DOHH2 (cell line): ENCODE results near the gene PKD1L1.
"Not testable (repeated sequence)": the region's sequence is repeated elsewhere in the genome, so short reads cannot be mapped to it uniquely, and the experiment has no call there.

Experiments
- EZH2phosphoT487 ChIP-seq: fragments of 200-600 bp; sonication (generic); IDR thresholded peaks from 2 replicates; pipeline ENCODE4 v1.6.1; 2017; ENCODE audit warnings: borderline replicate concordance, mild to moderate bottlenecking, antibody characterized with exemption, low read length, moderate library complexity, mixed read lengths
- TF ChIP-seq, protein P1 (sequence below): fragments of 200-600 bp; sonication (generic); IDR thresholded peaks from one replicate; pipeline ENCODE4 v1.5.1; 2014; ENCODE audit warnings: antibody characterized with exemption, mild to moderate bottlenecking, low read depth, low read length; ENCODE audit not compliant: poor library complexity, severe bottlenecking

DNA sequence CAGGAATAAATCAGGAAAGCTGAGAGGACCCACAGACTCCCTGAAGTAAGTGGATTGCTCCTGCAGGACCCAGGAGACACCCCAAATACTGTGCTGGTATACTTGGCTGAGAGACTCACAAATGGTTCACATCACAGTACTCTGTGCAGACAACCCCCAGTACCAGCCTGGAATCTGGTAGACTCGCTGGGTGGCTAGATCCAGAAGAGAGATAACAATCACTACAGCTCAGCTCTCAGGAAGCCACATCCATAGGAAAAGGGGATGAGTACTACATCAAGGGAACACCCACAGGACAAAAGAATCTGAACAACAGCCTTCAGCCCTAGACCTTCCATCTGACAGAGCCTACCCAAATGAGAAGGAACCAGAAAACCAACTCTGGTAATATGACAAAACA lies 31.8 kb downstream of the PKD1L1 start:
- TF ChIP-seq, protein P1, sequence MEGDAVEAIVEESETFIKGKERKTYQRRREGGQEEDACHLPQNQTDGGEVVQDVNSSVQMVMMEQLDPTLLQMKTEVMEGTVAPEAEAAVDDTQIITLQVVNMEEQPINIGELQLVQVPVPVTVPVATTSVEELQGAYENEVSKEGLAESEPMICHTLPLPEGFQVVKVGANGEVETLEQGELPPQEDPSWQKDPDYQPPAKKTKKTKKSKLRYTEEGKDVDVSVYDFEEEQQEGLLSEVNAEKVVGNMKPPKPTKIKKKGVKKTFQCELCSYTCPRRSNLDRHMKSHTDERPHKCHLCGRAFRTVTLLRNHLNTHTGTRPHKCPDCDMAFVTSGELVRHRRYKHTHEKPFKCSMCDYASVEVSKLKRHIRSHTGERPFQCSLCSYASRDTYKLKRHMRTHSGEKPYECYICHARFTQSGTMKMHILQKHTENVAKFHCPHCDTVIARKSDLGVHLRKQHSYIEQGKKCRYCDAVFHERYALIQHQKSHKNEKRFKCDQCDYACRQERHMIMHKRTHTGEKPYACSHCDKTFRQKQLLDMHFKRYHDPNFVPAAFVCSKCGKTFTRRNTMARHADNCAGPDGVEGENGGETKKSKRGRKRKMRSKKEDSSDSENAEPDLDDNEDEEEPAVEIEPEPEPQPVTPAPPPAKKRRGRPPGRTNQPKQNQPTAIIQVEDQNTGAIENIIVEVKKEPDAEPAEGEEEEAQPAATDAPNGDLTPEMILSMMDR: not testable (repeated sequence)
- not testable (repeated sequence) for TF ChIP-seq EZH2phosphoT487
